OCI-M2 (cell line): ENCODE measurements around the gene HEMGN.
"Not testable (repeated sequence)": the region's sequence is repeated elsewhere in the genome, so short reads cannot be mapped to it uniquely, and the experiment has no call there.

Experiments used
- DNase-seq: peaks from one replicate; lab custom pipeline; 2025; ENCODE audit not compliant: unreplicated experiment; lab: John Stamatoyannopoulos, UW

HEMGN gene

GRCh38 chr9:97938081-97938644 is at the start of gene HEMGN:
Gene HEMGN (minus strand): TSS chr9:97938172. CDS start chr9:97938136, 36 bp downstream.
- DNase-seq = peak; percentile 55

- no peak for DNase-seq
Observed at GRCh38 chr9:97987487-97987886, 49.5 kb upstream of the HEMGN start.

- no peak for DNase-seq
Observed at GRCh38 chr9:97985058-97985861, 47.3 kb upstream of the HEMGN start.

- no peak for DNase-seq
Observed at GRCh38 chr9:97984188-97985057, 46.5 kb upstream of the HEMGN start.

- no peak for DNase-seq
Observed at GRCh38 chr9:97983589-97984187, 45.7 kb upstream of the HEMGN start.

- peak; percentile 59 for DNase-seq
Observed at GRCh38 chr9:97982683-97983588, 45.0 kb upstream of the HEMGN start, which contains the start of gene ANP32B. Gene ANP32B (plus strand): TSS chr9:97983341. CDS start chr9:97983556, 215 bp downstream.

- DNase-seq = no peak
Observed at GRCh38 chr9:97981846-97982682, 44.1 kb upstream of the HEMGN start.

GRCh38 chr9:97980918-97981845 is 43.2 kb upstream of the HEMGN start:
- DNase-seq = no peak

GRCh38 chr9:97980479-97980803 is 42.5 kb upstream of the HEMGN start:
- DNase-seq = no peak

- no peak for DNase-seq
Observed at GRCh38 chr9:97979788-97980478, 42.0 kb upstream of the HEMGN start.

- DNase-seq = no peak
Observed at GRCh38 chr9:97978371-97979130, 40.6 kb upstream of the HEMGN start.

GRCh38 chr9:97976633-97977032 is 38.7 kb upstream of the HEMGN start:
- not testable (repeated sequence) for DNase-seq

- DNase-seq = no peak
Observed at GRCh38 chr9:97975376-97975775, 37.4 kb upstream of the HEMGN start.

GRCh38 chr9:97972753-97973152 is 34.8 kb upstream of the HEMGN start:
- DNase-seq = no peak

- no peak for DNase-seq
Observed at GRCh38 chr9:97970165-97970564, 32.2 kb upstream of the HEMGN start.

- DNase-seq = no peak
Observed at GRCh38 chr9:97969014-97969413, 31.0 kb upstream of the HEMGN start.

- DNase-seq = no peak
Observed at GRCh38 chr9:97966493-97966892, 28.5 kb upstream of the HEMGN start.
